KMS-11 (cell line): Measurements from ENCODE around the gene POLN.
"Not testable (repeated sequence)": the region's sequence is repeated elsewhere in the genome, so short reads cannot be mapped to it uniquely, and the experiment has no call there.

Experiments
- H2AFZ ChIP-seq: fragments of 200-600 bp; sonication (generic); 2 replicates; pipeline ENCODE4 v1.6.1; 2016; ENCODE audit warnings: antibody characterized with exemption, mixed run types, low read depth
- H3K27ac ChIP-seq: fragments of 200-600 bp; sonication (generic); 2 replicates; pipeline ENCODE4 v1.6.1; 2016; ENCODE audit warnings: mild to moderate bottlenecking, mixed run types
- H3K27me3 ChIP-seq: fragments of 200-600 bp; sonication (generic); 2 replicates; pipeline ENCODE4 v1.6.1; 2017; ENCODE audit warnings: mild to moderate bottlenecking, low read depth, mixed run types, moderate library complexity; ENCODE audit not compliant: insufficient read depth
- H3K36me3 ChIP-seq: fragments of 200-600 bp; sonication (generic); 2 replicates; pipeline ENCODE4 v1.6.1; 2017; ENCODE audit warnings: mild to moderate bottlenecking, mixed run types; ENCODE audit not compliant: insufficient read depth
- H3K4me1 ChIP-seq: fragments of 200-600 bp; sonication (generic); 2 replicates; pipeline ENCODE4 v1.6.1; 2016; ENCODE audit warnings: mild to moderate bottlenecking, low read depth, mixed run types; ENCODE audit not compliant: poor library complexity, severe bottlenecking
- H3K4me2 ChIP-seq: fragments of 200-600 bp; sonication (generic); 2 replicates; pipeline ENCODE4 v1.7.0; 2016; ENCODE audit warnings: mild to moderate bottlenecking, mixed run types
- H3K4me3 ChIP-seq: fragments of 200-600 bp; sonication (generic); IDR thresholded peaks from 2 replicates; pipeline ENCODE4 v1.6.1; 2017; ENCODE audit warnings: low read depth, low read length, mixed read lengths; ENCODE audit not compliant: insufficient read depth
- H3K79me2 ChIP-seq: fragments of 200-600 bp; sonication (generic); 2 replicates; pipeline ENCODE4 v1.6.1; 2016; ENCODE audit warnings: low read depth, mixed run types; ENCODE audit not compliant: insufficient read depth
- H3K9ac ChIP-seq: fragments of 200-600 bp; sonication (generic); 2 replicates; pipeline ENCODE4 v1.6.1; 2016; ENCODE audit warnings: mild to moderate bottlenecking, mixed run types
- H4K20me1 ChIP-seq: fragments of 200-600 bp; sonication (generic); 2 replicates; pipeline ENCODE4 v1.6.1; 2016; ENCODE audit warnings: mild to moderate bottlenecking, mixed run types; ENCODE audit not compliant: insufficient read depth
- TF ChIP-seq, protein P1 (sequence below): fragments of 200-600 bp; sonication (generic); conservative IDR thresholded peaks from 2 replicates; pipeline ENCODE4 v1.6.1; 2017; ENCODE audit warnings: low read depth, mild to moderate bottlenecking, antibody characterized with exemption, low read length, moderate library complexity, mixed read lengths

Gene POLN

GRCh38 chr4:2218436-2218835 is 23.5 kb downstream of the POLN start:
- TF ChIP-seq, protein P1, sequence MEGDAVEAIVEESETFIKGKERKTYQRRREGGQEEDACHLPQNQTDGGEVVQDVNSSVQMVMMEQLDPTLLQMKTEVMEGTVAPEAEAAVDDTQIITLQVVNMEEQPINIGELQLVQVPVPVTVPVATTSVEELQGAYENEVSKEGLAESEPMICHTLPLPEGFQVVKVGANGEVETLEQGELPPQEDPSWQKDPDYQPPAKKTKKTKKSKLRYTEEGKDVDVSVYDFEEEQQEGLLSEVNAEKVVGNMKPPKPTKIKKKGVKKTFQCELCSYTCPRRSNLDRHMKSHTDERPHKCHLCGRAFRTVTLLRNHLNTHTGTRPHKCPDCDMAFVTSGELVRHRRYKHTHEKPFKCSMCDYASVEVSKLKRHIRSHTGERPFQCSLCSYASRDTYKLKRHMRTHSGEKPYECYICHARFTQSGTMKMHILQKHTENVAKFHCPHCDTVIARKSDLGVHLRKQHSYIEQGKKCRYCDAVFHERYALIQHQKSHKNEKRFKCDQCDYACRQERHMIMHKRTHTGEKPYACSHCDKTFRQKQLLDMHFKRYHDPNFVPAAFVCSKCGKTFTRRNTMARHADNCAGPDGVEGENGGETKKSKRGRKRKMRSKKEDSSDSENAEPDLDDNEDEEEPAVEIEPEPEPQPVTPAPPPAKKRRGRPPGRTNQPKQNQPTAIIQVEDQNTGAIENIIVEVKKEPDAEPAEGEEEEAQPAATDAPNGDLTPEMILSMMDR = no peak
- H3K79me2 ChIP-seq = no peaks in the 10 kb centered on the region
- no peaks in the 10 kb centered on the region for H4K20me1 ChIP-seq
- H3K9ac ChIP-seq = no peak overlapping the region
- no peaks in the 10 kb centered on the region for H3K27me3 ChIP-seq
- H3K4me3 ChIP-seq = no peak overlapping the region
- H3K36me3 ChIP-seq = no peaks in the 10 kb centered on the region
- H3K4me2 ChIP-seq = no peak overlapping the region
- H3K4me1 ChIP-seq = peaks cover 28% of the 10 kb centered on the region
- H3K27ac ChIP-seq = no peak overlapping the region
- H2AFZ ChIP-seq = no peak overlapping the region

DNA sequence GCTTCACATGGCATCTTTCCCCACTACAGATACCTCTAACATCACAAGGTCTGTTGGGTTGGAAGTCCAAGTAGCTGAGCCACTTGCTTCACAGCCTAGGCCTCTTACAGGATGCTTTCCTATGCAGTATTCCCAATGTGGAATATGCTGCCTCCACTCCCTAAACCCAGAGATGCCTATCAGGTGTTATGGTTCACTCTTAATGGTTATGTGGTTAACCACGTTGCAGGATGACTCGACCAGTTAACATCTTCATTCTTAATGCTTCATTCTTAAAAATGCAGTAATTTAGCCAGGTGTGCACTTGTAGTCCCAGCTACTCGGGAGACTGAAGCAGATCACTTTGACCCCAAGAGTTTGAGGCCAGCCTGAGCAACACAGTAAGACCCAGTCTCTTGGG is 24.2 kb downstream of the POLN start:
- Histone ChIP-seq H3K27me3 (no peaks in the 10 kb centered on the region), H3K4me3 (no peak overlapping the region), H3K27ac (no peak overlapping the region), H2AFZ (no peak overlapping the region), H3K4me2 (no peak overlapping the region), H4K20me1 (no peaks in the 10 kb centered on the region), H3K4me1 (peaks cover 21% of the 10 kb centered on the region), H3K36me3 (no peaks in the 10 kb centered on the region), H3K9ac (no peak overlapping the region), H3K79me2 (no peaks in the 10 kb centered on the region)
- TF ChIP-seq, protein P1 = no peak

- H3K36me3 ChIP-seq = no peaks in the 10 kb centered on the region
- H3K9ac ChIP-seq = no peak overlapping the region
- H3K27ac ChIP-seq = no peak overlapping the region
- no peak overlapping the region for H3K4me2 ChIP-seq
- no peak overlapping the region for H2AFZ ChIP-seq
- H3K27me3 ChIP-seq = no peaks in the 10 kb centered on the region
- H3K4me1 ChIP-seq = peaks cover 3% of the 10 kb centered on the region
- H3K79me2 ChIP-seq = no peaks in the 10 kb centered on the region
- H3K4me3 ChIP-seq = no peak overlapping the region
- H4K20me1 ChIP-seq = no peaks in the 10 kb centered on the region
- TF ChIP-seq, protein P1 = no peak
Measured at GRCh38 chr4:2212831-2213230, 29.1 kb downstream of the POLN start.

GRCh38 chr4:2202789-2203188 is 39.1 kb downstream of the POLN start:
- H3K4me3 ChIP-seq, H3K27ac ChIP-seq, H3K4me1 ChIP-seq, H3K79me2 ChIP-seq, H3K4me2 ChIP-seq, H3K27me3 ChIP-seq, H3K36me3 ChIP-seq, H4K20me1 ChIP-seq, H2AFZ ChIP-seq, H3K9ac ChIP-seq: not testable (repeated sequence)

- H3K9ac ChIP-seq = no peak overlapping the region
- H3K4me1 ChIP-seq = no peaks in the 10 kb centered on the region
- H3K4me2 ChIP-seq = no peak overlapping the region
- H2AFZ ChIP-seq = no peak overlapping the region
- H3K27ac ChIP-seq = no peak overlapping the region
- H3K36me3 ChIP-seq = no peaks in the 10 kb centered on the region
- no peaks in the 10 kb centered on the region for H3K27me3 ChIP-seq
- H4K20me1 ChIP-seq = no peaks in the 10 kb centered on the region
- H3K4me3 ChIP-seq = no peak overlapping the region
- TF ChIP-seq, protein P1 = no peak
- no peaks in the 10 kb centered on the region for H3K79me2 ChIP-seq
Measured at GRCh38 chr4:2194496-2194895, 47.4 kb downstream of the POLN start.
